Kidney (tissue), 14 donors: ENCODE measurements around the gene ABHD16B. TPM values are rescaled to one million over a fixed set of nuclear protein-coding genes. Genes with fewer than 3 reads are reported as not detected.

ENCODE experiments used
- DNase-seq, 5 donors: peaks; one replicate each; pipeline ENCODE4 v3.0.0-alpha.2; 2013 to 2020
- FAIRE-seq: peaks from 2 replicates; lab custom pipeline; 2012; peaks lifted over from hg19 to GRCh38; lab: Jason Lieb, UNC
- H3K27ac ChIP-seq, 2 donors: one replicate each; pipeline ENCODE4 v1.7.0; 2013; ENCODE audit warnings: low read depth in 2 of 2, low read length in 2 of 2, inconsistent platforms in 1 of 2
- H3K27me3 ChIP-seq: one replicate; pipeline ENCODE4 v1.7.1; 2013; ENCODE audit warnings: low read length, inconsistent platforms; ENCODE audit not compliant: control insufficient read depth, insufficient read depth
- H3K36me3 ChIP-seq, 3 donors: one replicate each; pipeline versions ENCODE4 v1.7.0 to v1.7.1; 2013; ENCODE audit warnings: low read length in 3 of 3, control low read depth in 1 of 3, inconsistent platforms in 1 of 3; ENCODE audit not compliant: insufficient read depth in 3 of 3, control insufficient read depth in 2 of 3
- H3K4me1 ChIP-seq, 3 donors: one replicate each; pipeline versions ENCODE4 v1.7.0 to v1.7.1; 2013; ENCODE audit warnings: low read length in 3 of 3, inconsistent platforms in 1 of 3, low read depth in 1 of 3; ENCODE audit not compliant: control insufficient read depth in 2 of 3, insufficient read depth in 2 of 3
- H3K4me3 ChIP-seq, 3 donors: one replicate each; pipeline versions ENCODE4 v1.7.0 to v1.8.1; 2013; ENCODE audit warnings: low read length in 3 of 3, control low read depth in 1 of 3, inconsistent platforms in 1 of 3
- H3K9ac ChIP-seq, 3 donors: one replicate each; pipeline versions ENCODE4 v1.7.0 to v1.7.1; 2013; ENCODE audit warnings: low read length in 3 of 3, control low read depth in 1 of 3, inconsistent platforms in 1 of 3
- H3K9me3 ChIP-seq, 3 donors: one replicate each; pipeline versions ENCODE4 v1.7.0 to v1.7.1; 2013; ENCODE audit warnings: low read length in 3 of 3, control low read depth in 1 of 3, inconsistent platforms in 1 of 3; ENCODE audit not compliant: control insufficient read depth in 2 of 3, insufficient read depth in 1 of 3
- intact Hi-C: fragments of 100-400 bp; cut with DNase I; formaldehyde crosslinking; loops from one replicate; pipeline ENCODE4 v1.11.1; 2022
- polyA plus RNA-seq: library from polyadenylated mRNA; stranded (reverse); fragments of 350-450 nt; fragmentation: Illumina TruSeq; extraction: RNeasy Lipid Tissue Mini Kit (QIAGEN cat#74804); gene quantifications from one replicate; pipeline ENCODE4 v1.2.3, GENCODE V29; 2014; ENCODE audit warnings: low read depth, low replicate concordance; ENCODE audit not compliant: insufficient read depth
- total RNA-seq: library from RNA; stranded (reverse); fragmentation: NEBNext Ultra II Directional; extraction: Animal tissue kit (Norgen Biotek cat#: 25700); gene quantifications from one replicate; pipeline ENCODE4 v1.2.1, GENCODE V29; 2021
- TF ChIP-seq, protein P1 (sequence below): IDR thresholded peaks from 3 replicates; pipeline ENCODE4 v1.5.1; 2012; ENCODE audit warnings: mild to moderate bottlenecking, moderate library complexity, borderline replicate concordance; ENCODE audit not compliant: insufficient read depth; ENCODE audit errors: extremely low read depth
- donor health status: control.
- donor health status: control.
- donor health status: control.
- donor health status: control.
- donor health status: control.
- donor health status: DM: yes; HTN: yes; CAD: no.
- donor health status: Normal renal cell carcinoma (clear cell type).

ABHD16B gene
- total and polyA plus RNA-seq, 2 donors from 2014 or later: not detected

DNA sequence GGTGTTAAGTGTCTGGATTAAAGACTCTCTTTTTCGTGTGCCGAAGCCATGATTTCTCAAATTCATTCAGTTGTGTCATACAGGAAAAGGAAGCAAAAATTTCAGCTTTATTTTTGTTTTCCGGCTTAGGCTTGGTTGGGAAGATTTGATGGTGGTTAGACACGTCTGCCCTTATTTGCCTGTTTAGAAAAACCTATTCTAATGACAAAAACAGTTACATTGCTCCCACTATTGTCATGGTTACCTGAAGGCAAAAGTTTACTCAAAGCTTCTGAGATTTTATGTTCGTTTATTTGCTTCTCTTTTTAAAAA lies 34.6 kb downstream of the ABHD16B start:
- peak overlapping the region; percentile 30 to 53 (median 47) for H3K9ac ChIP-seq
- H3K9me3 ChIP-seq: no peaks in the 10 kb centered on the region
- H3K27me3 ChIP-seq: no peaks in the 10 kb centered on the region
- H3K4me3 ChIP-seq: peak overlapping the region; percentile 60 to 69 (median 64)
- peak overlapping the region; percentile 16 to 66 for H3K27ac ChIP-seq
- FAIRE-seq (no peak), DNase-seq (no peak)
- intact Hi-C loops: no loop called here
- peaks cover 0 to 6% (median 0%) of the 10 kb centered on the region in 3 donors for H3K36me3 ChIP-seq
- TF ChIP-seq, protein P1, sequence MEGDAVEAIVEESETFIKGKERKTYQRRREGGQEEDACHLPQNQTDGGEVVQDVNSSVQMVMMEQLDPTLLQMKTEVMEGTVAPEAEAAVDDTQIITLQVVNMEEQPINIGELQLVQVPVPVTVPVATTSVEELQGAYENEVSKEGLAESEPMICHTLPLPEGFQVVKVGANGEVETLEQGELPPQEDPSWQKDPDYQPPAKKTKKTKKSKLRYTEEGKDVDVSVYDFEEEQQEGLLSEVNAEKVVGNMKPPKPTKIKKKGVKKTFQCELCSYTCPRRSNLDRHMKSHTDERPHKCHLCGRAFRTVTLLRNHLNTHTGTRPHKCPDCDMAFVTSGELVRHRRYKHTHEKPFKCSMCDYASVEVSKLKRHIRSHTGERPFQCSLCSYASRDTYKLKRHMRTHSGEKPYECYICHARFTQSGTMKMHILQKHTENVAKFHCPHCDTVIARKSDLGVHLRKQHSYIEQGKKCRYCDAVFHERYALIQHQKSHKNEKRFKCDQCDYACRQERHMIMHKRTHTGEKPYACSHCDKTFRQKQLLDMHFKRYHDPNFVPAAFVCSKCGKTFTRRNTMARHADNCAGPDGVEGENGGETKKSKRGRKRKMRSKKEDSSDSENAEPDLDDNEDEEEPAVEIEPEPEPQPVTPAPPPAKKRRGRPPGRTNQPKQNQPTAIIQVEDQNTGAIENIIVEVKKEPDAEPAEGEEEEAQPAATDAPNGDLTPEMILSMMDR: no peak
- H3K4me1 ChIP-seq: peaks cover 0 to 18% (median 0%) of the 10 kb centered on the region in 3 donors

DNA sequence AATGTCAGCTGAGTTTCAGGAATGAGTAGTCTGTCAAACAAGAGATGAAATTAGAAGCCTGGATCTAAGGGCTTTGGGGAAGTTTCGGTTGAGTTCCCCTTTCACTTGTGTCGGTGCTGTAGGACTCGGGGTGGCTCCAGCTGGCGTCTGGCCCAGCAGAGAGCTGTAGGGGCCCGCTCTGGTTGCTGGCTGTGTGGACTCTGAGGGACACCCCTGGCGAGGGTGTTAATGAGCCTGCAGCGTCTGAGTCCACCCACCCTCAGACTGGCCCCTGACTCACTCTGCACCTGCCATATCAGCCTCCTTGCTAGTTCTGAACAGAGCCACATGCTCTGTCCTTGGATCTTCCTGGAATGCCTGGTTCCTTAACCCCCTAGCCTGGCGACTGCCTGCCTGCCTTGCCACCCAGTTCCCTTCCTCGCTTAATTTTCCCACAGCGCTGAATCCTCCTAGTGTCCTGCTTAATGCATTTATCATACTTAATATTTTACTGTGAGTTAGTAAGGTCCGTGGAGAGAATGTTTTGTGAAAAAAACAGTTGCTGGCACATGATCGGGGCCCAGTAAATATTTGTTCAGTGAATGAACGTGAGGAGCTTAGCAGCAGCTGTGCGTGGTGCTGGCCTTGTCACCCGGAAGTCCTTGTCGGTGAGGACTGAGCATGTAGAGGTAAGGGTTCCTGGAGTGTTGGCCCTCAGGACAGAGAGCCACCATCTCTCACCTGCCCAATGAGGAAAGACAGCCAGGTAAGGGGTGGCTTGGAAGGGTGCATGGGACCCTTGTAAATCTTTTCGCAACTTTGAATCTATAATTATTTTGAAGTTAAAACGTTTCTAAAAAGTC lies 35.2 kb downstream of the ABHD16B start:
- Histone ChIP-seq H3K36me3 (peaks cover 0 to 4% (median 0%) of the 10 kb centered on the region in 3 donors), H3K9me3 (no peaks in the 10 kb centered on the region), H3K9ac (peak overlapping the region in 2 of 3 donors; percentile 53 to 85), H3K4me3 (peak overlapping the region; percentile 60 to 69 (median 64)), H3K27me3 (no peaks in the 10 kb centered on the region), H3K4me1 (peaks cover 0 to 18% (median 0%) of the 10 kb centered on the region in 3 donors), H3K27ac (peak overlapping the region; percentile 5 to 66)
- peak in 3 of 5 donors; percentile 29 to 61 (median 54) for DNase-seq
- intact Hi-C loops: no loop called here
- TF ChIP-seq, protein P1: no peak
- FAIRE-seq: no peak

DNA sequence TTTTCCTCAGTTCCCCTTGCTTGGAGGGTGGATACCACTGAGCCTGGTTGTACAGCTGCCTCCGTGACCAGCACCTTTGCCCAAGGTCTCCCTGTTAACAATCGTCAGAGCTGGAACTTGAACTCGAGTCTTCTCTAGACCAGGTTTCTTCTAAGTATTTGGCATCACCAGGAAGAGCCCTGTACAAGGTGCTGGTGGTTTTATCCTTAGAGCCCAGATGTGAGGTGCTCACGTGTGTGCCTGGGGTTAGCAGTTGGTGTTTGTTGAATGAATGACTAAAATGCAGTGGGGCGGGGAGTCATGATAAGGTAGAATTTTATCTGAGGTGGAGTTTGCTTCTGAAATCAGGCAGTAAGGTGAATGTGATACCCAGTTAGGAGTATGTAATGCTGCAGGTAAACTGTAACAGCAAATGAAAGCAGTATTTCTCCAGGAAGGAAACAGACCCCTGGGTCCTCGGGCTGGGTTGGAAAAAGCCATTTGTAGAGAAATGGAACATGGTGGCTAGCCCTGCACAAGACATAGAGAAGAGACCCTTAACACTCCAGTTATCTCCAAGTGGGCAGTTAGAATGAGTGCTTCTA lies 36.8 kb downstream of the ABHD16B start:
- peaks cover 0 to 18% (median 0%) of the 10 kb centered on the region in 3 donors for H3K4me1 ChIP-seq
- H3K9ac ChIP-seq: no peak overlapping the region
- no peaks in the 10 kb centered on the region for H3K9me3 ChIP-seq
- FAIRE-seq (no peak), DNase-seq (no peak)
- no peaks in the 10 kb centered on the region for H3K27me3 ChIP-seq
- H3K4me3 ChIP-seq: no peak overlapping the region
- intact Hi-C loops: no loop called here
- H3K27ac ChIP-seq: no peak overlapping the region
- TF ChIP-seq, protein P1: no peak
- H3K36me3 ChIP-seq: no peaks in the 10 kb centered on the region
